Upper lobe of left lung (tissue), 6 donors: Measurements from ENCODE around the gene ADCY2. TPM values are rescaled to one million over a fixed set of nuclear protein-coding genes. Genes with fewer than 3 reads are reported as not detected.

Source experiments
- ATAC-seq, 2 donors: fragments of 200-7000 bp; cut with Tn5 transposase; one replicate each; pipeline ENCODE4 v1.9.1; 2022; ENCODE audit warnings: mild to moderate bottlenecking in 2 of 2, moderate library complexity in 2 of 2; ENCODE audit not compliant: low FRiP score in 2 of 2
- DNase-seq, 2 donors: peaks; one replicate each; pipeline ENCODE4 v3.0.0-alpha.2; 2019 to 2020
- H3K27ac ChIP-seq, 4 donors: fragments of 200-600 bp; sonication (generic); one replicate each; pipeline ENCODE4 v1.5.1; 2016 to 2019
- H3K27me3 ChIP-seq, 4 donors: fragments of 200-600 bp; sonication (generic); one replicate each; pipeline ENCODE4 v1.5.1; 2017 to 2019
- H3K36me3 ChIP-seq, 4 donors: fragments of 200-600 bp; sonication (generic); one replicate each; pipeline ENCODE4 v1.5.1; 2016 to 2019
- H3K4me1 ChIP-seq, 4 donors: fragments of 200-600 bp; sonication (generic); one replicate each; pipeline ENCODE4 v1.5.1; 2018 to 2019
- H3K4me3 ChIP-seq, 4 donors: fragments of 200-600 bp; sonication (generic); one replicate each; pipeline ENCODE4 v1.5.1; 2017 to 2019; ENCODE audit warnings: mild to moderate bottlenecking in 2 of 4, moderate library complexity in 1 of 4
- H3K9me3 ChIP-seq, 4 donors: fragments of 200-600 bp; sonication (generic); one replicate each; pipeline ENCODE4 v1.5.1; 2018 to 2019
- EP300 ChIP-seq, 4 donors: sonication (generic); formaldehyde crosslinking; IDR thresholded peaks; one replicate each; pipeline ENCODE4 v1.5.1; 2017; ENCODE audit warnings: antibody characterized with exemption in 4 of 4, control low read depth in 2 of 4
- POLR2A ChIP-seq, 4 donors: fragments of 450-650 bp; IDR thresholded peaks; one replicate each; pipeline ENCODE4 v1.5.1; 2016 to 2017; ENCODE audit warnings: antibody characterized with exemption in 4 of 4, mild to moderate bottlenecking in 2 of 4
- POLR2AphosphoS5 ChIP-seq, 2 donors: sonication (generic); formaldehyde crosslinking; IDR thresholded peaks; one replicate each; pipeline ENCODE4 v1.5.1; 2017; ENCODE audit warnings: antibody characterized with exemption in 2 of 2
- WGBS, 2 donors: methylation state at CpG; one replicate each; pipeline ENCODE4 v1.1.5; 2017 to 2018; 5-methylcytosine and 5-hydroxymethylcytosine counted together
- total RNA-seq, 6 donors: library from RNA; depleted of rRNA in 4 of 6; stranded (reverse); fragments of >200 nt in 4 of 6; gene quantifications; one replicate each; pipeline versions ENCODE4 v1.1.0 to v1.2.1, GENCODE V29; 2016 to 2021
- TF ChIP-seq, protein P1 (sequence below), 6 experiments: fragments of 450-650 bp in 4 of 6; fragments of 200-600 bp in 2 of 6; sonication (generic) in 2 of 6; IDR thresholded peaks; one replicate each; pipeline ENCODE4 v1.5.1; 2016 to 2019; ENCODE audit warnings: antibody characterized with exemption in 6 of 6
- donor health status: DM: no; HTN: no; CAD: no; lungs with moderate emphysema.
- donor health status: DM: no; HTN: yes; CAD: no; lungs with severe emphysema.

Gene ADCY2
- total RNA-seq, 6 donors from 2014 or later, result 0.20 to 2.4 (median 0.46) TPM; not detected in 1

DNA sequence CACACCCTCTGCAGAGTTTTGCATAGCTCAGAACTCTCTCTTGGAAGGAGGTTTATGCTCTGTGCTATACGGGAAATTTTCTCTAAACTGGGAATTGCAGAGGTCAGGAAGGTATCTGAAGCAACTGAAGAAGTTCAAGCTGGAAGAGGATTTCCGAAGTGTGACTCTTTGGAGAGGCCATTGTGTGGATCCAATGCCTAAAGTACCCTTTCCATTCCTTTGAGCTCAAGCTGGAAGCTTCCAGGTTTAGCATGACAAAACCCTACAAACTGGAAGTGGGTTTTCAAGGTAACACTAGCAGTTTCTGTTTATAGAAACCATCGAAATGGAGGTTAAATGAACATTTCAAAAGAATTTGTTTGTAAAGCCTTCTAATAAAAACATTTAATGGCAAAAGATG lies 267.9 kb downstream of the ADCY2 start:
- no peaks in the 10 kb centered on the region for H3K27me3 ChIP-seq
- no peak for ATAC-seq
- H3K27ac ChIP-seq, result no peak overlapping the region
- no peak for DNase-seq
- WGBS, 2 donors, result 73 to 75% methylated on average over 3 of the region's 3 CpGs
- H3K4me3 ChIP-seq, result no peak overlapping the region
- no peaks in the 10 kb centered on the region for H3K4me1 ChIP-seq
- TF ChIP-seq POLR2AphosphoS5 (IDR thresholded peaks at IDR 0.05), result no peak
- TF ChIP-seq EP300 (IDR thresholded peaks at IDR 0.05), result no peak
- TF ChIP-seq POLR2A (IDR thresholded peaks at IDR 0.05), result no peak
- TF ChIP-seq, protein P1, sequence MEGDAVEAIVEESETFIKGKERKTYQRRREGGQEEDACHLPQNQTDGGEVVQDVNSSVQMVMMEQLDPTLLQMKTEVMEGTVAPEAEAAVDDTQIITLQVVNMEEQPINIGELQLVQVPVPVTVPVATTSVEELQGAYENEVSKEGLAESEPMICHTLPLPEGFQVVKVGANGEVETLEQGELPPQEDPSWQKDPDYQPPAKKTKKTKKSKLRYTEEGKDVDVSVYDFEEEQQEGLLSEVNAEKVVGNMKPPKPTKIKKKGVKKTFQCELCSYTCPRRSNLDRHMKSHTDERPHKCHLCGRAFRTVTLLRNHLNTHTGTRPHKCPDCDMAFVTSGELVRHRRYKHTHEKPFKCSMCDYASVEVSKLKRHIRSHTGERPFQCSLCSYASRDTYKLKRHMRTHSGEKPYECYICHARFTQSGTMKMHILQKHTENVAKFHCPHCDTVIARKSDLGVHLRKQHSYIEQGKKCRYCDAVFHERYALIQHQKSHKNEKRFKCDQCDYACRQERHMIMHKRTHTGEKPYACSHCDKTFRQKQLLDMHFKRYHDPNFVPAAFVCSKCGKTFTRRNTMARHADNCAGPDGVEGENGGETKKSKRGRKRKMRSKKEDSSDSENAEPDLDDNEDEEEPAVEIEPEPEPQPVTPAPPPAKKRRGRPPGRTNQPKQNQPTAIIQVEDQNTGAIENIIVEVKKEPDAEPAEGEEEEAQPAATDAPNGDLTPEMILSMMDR (IDR thresholded peaks at IDR 0.05), result no peak
- H3K9me3 ChIP-seq, result no peaks in the 10 kb centered on the region
- no peaks in the 10 kb centered on the region for H3K36me3 ChIP-seq

DNA sequence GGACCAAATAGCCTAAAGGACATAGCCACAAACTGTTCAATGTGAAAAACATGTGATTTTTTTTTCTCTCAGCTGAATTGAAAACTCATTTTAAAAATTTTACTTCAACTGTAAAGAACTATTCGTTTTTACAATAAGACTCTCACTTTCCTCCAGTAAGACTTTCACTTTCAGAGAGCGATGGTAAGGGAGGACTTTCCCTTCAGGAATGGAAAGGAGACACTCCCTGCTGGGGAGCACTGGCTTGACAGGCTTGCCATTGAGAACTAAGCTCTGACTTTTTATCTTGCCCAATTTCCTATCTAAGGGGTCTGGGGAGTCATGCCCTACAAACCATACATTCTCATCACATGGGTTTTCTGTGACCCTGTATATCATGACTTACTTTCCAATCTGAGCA lies 268.3 kb downstream of the ADCY2 start:
- DNase-seq, result no peak
- no peaks in the 10 kb centered on the region for H3K9me3 ChIP-seq
- WGBS, 2 donors, result 66 to 67% methylated on average over 2 of the region's 2 CpGs
- H3K27me3 ChIP-seq, result no peaks in the 10 kb centered on the region
- no peak for ATAC-seq
- no peaks in the 10 kb centered on the region for H3K4me1 ChIP-seq
- H3K4me3 ChIP-seq, result no peak overlapping the region
- TF ChIP-seq POLR2AphosphoS5 (IDR thresholded peaks at IDR 0.05) (no peak), POLR2A (IDR thresholded peaks at IDR 0.05) (no peak), EP300 (IDR thresholded peaks at IDR 0.05) (no peak)
- TF ChIP-seq, protein P1 (IDR thresholded peaks at IDR 0.05), result no peak
- no peaks in the 10 kb centered on the region for H3K36me3 ChIP-seq
- no peak overlapping the region for H3K27ac ChIP-seq

DNA sequence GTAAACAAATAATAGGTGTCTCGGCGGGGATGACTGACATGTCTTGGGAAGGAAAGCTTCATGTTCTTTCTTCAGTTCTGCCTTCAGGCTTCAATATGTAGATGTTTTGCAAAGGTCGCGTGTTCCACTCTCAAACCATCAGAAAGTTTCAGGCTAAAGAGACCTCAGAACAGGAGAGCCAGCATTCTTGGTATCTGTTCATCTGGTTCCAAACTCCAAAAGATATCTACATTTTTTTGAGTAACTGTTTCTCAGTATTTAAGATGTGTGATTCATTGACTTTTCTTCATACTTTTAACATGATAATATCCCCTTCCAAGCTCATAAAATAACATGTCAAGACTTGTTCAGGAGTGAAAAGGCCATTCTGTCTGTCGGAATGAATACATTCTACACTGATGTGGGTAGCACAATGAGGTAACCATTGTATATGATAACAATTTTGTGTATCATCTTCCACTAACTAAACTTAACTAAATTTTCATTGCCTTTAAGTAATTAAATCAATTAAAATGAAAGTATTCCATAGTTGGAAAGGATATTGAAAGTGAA lies 271.4 kb downstream of the ADCY2 start:
- no peaks in the 10 kb centered on the region for H3K36me3 ChIP-seq
- no peak overlapping the region for H3K4me3 ChIP-seq
- WGBS, 2 donors, result 78 to 86% methylated on average over 5 of the region's 5 CpGs
- H3K4me1 ChIP-seq, result no peaks in the 10 kb centered on the region
- no peak for DNase-seq
- H3K27ac ChIP-seq, result no peak overlapping the region
- TF ChIP-seq, protein P1 (IDR thresholded peaks at IDR 0.05), result no peak
- TF ChIP-seq POLR2AphosphoS5 (IDR thresholded peaks at IDR 0.05), result no peak
- no peak for TF ChIP-seq EP300 (IDR thresholded peaks at IDR 0.05)
- TF ChIP-seq POLR2A (IDR thresholded peaks at IDR 0.05), result no peak
- no peaks in the 10 kb centered on the region for H3K9me3 ChIP-seq
- no peak for ATAC-seq
- no peaks in the 10 kb centered on the region for H3K27me3 ChIP-seq

DNA sequence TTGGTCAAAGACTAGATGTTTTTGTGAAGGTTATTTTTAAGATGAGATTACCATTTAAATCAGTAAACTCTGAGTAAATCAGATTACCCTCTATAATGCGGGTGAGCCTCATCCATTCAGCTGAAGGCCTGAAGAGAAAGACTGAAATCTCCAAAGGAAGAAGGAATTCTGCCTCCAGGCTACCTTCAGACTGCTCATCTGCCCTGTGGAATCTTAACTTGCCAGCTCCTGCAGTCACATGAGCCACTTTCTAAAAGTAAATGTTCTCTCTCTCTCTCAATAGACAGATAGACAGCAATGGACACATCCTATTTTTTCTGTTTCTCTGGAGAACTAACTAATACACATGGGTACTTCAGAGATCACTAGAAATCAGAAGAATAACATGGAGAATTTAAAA lies 272.2 kb downstream of the ADCY2 start:
- ATAC-seq, result no peak
- 82 to 85% methylated on average over 1 of the region's 1 CpG for WGBS, 2 donors
- Histone ChIP-seq H3K9me3 (no peaks in the 10 kb centered on the region), H3K4me3 (no peak overlapping the region), H3K4me1 (no peaks in the 10 kb centered on the region), H3K36me3 (no peaks in the 10 kb centered on the region), H3K27ac (no peak overlapping the region), H3K27me3 (no peaks in the 10 kb centered on the region)
- TF ChIP-seq POLR2AphosphoS5 (IDR thresholded peaks at IDR 0.05) (no peak), POLR2A (IDR thresholded peaks at IDR 0.05) (no peak), EP300 (IDR thresholded peaks at IDR 0.05) (no peak)
- TF ChIP-seq, protein P1 (IDR thresholded peaks at IDR 0.05), result no peak
- DNase-seq, result no peak

DNA sequence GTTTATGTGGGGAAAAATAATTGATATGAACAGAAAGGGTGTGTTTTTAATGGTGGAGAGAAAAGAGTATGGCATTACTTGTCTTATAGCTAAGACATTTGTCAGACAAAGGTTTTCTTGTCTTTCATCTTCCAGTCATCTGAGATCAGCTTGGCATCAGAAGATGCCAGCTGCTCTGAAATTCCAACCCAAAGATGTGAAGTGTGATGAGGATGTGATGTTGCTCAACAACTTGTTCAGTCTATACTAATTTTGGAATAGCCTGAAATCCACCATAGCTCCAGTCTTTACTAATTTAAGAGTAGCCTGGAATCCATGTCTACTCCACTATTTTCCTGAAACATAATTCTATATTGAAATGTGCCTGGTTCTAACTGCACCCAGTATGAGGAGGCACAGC lies 272.7 kb downstream of the ADCY2 start:
- DNase-seq (no peak), ATAC-seq (no peak)
- no peak overlapping the region for H3K4me3 ChIP-seq
- TF ChIP-seq POLR2A (IDR thresholded peaks at IDR 0.05), result no peak
- TF ChIP-seq, protein P1 (IDR thresholded peaks at IDR 0.05), result no peak
- no peaks in the 10 kb centered on the region for H3K9me3 ChIP-seq
- H3K27ac ChIP-seq, result no peak overlapping the region
- H3K27me3 ChIP-seq, result no peaks in the 10 kb centered on the region
- H3K4me1 ChIP-seq, result no peaks in the 10 kb centered on the region
- no peaks in the 10 kb centered on the region for H3K36me3 ChIP-seq
